Transverse colon (tissue), 4 donors: ENCODE measurements around the gene GFPT2. TPM values are rescaled to one million over a fixed set of nuclear protein-coding genes. Genes with fewer than 3 reads are reported as not detected.

Experiments used
- DNase-seq: peaks from one replicate; pipeline ENCODE4 v3.0.0-alpha.2; 2019
- H3K27ac ChIP-seq, 4 donors: fragments of 200-600 bp; sonication (generic); 2 replicates each; pipeline ENCODE4 v1.5.1; 2016 to 2018; ENCODE audit warnings: inconsistent platforms in 4 of 4
- H3K27me3 ChIP-seq: fragments of 200-600 bp; sonication (generic); 2 replicates; pipeline ENCODE4 v1.5.1; 2017; ENCODE audit warnings: inconsistent platforms
- H3K36me3 ChIP-seq, 4 donors: fragments of 200-600 bp; sonication (generic); 2 replicates each; pipeline ENCODE4 v1.5.1; 2017 to 2019; ENCODE audit warnings: inconsistent platforms in 4 of 4
- H3K4me1 ChIP-seq, 4 donors: fragments of 200-600 bp; sonication (generic); 2 replicates each; pipeline ENCODE4 v1.5.1; 2017 to 2020; ENCODE audit warnings: inconsistent platforms in 4 of 4
- H3K4me3 ChIP-seq, 4 donors: fragments of 200-600 bp; sonication (generic); 1 replicate in 1 of 4; 2 replicates in 3 of 4; pipeline versions ENCODE4 v1.5.1 to v1.6.1; 2017 to 2019; ENCODE audit warnings: inconsistent platforms in 4 of 4
- H3K9me3 ChIP-seq, 2 donors: fragments of 200-600 bp; sonication (generic); 2 replicates each; pipeline ENCODE4 v1.5.1; 2017 to 2019; ENCODE audit warnings: inconsistent platforms in 2 of 2
- EP300 ChIP-seq: sonication (generic); formaldehyde crosslinking; IDR thresholded peaks from one replicate; pipeline ENCODE4 v1.6.1; 2017; ENCODE audit warnings: antibody characterized with exemption, low read depth
- POLR2A ChIP-seq: fragments of 450-650 bp; IDR thresholded peaks from one replicate; pipeline ENCODE4 v1.6.1; 2016; ENCODE audit warnings: antibody characterized with exemption, mild to moderate bottlenecking, moderate library complexity
- POLR2AphosphoS5 ChIP-seq, 3 donors: sonication (generic); formaldehyde crosslinking; IDR thresholded peaks; one replicate each; pipeline ENCODE4 v1.6.1; 2016; ENCODE audit warnings: antibody characterized with exemption in 3 of 3
- WGBS, 2 donors: methylation state at CpG; one replicate each; pipeline ENCODE4 v1.1.5; 2018; ENCODE audit warnings: low coverage in 1 of 2; 5-methylcytosine and 5-hydroxymethylcytosine counted together
- in situ Hi-C, 4 donors: fragments of 200-750 bp; cut with MboI; loops; one replicate each; pipeline versions ENCODE4 v1.15.0 to v1.15.1; 2017; ENCODE audit warnings: low sequenced_read_pairs in 3 of 4, low pct_ligation_motif_present in 1 of 4, low pct_unique_long_range_greater_than_20kb in 1 of 4
- intact Hi-C: fragments of 100-400 bp; cut with DNase I; formaldehyde crosslinking; loops from one replicate; pipeline ENCODE4 v1.15.1; 2023; ENCODE audit warnings: low total_unique reads
- total RNA-seq, 4 donors: library from RNA; depleted of rRNA; stranded (reverse); fragments of >200 nt; gene quantifications; one replicate each; pipeline ENCODE4 v1.1.0, GENCODE V29; 2016
- TF ChIP-seq, protein P1 (sequence below), 5 experiments: fragments of 200-600 bp in 3 of 5; fragments of 450-650 bp in 2 of 5; sonication (generic) in 3 of 5; IDR thresholded peaks; 1 replicate in 2 of 5; 2 replicates in 3 of 5; pipeline ENCODE4 v1.5.1; 2016 to 2017; ENCODE audit warnings: antibody characterized with exemption in 5 of 5, inconsistent platforms in 3 of 5, mild to moderate bottlenecking in 2 of 5, moderate library complexity in 1 of 5

GFPT2 gene
- total RNA-seq, 4 donors from 2014 or later, result 5.9 to 47.4 (median 11.2) TPM

DNA sequence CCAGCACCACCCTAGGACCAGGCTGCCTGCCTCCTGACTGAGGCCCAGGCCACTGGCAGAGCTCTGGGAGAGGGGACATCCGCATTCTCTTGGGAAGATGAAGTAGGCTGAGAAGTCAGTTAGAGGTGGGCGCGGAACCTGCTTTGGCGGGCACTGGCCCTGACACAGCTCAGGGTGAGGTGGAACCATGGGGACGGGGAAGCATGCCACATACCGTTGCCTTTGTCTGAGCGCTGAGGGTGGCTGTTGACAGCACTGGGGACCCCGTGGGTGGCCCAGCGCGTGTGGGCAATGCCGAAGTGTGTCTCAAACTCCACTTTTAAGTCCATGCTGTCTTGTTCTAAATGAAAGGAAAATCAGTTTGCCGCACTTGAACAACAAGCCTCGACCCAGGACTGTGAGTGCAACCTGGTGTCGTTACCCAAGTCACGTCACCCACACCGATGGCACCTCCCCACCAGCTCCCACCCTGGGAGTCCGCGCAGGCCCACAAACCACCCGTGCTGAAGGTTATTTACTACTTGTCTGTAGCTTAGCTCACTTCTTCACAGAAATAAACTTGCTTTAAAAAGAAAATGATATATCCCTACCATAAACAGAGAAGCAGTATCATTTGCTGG lies 17.4 kb downstream of the GFPT2 start:
- no peaks in the 10 kb centered on the region for H3K4me1 ChIP-seq
- intact Hi-C loops, result no loop called here
- TF ChIP-seq POLR2A (no peak), EP300 (no peak), POLR2AphosphoS5 (IDR thresholded peaks at IDR 0.05) (no peak)
- TF ChIP-seq, protein P1, sequence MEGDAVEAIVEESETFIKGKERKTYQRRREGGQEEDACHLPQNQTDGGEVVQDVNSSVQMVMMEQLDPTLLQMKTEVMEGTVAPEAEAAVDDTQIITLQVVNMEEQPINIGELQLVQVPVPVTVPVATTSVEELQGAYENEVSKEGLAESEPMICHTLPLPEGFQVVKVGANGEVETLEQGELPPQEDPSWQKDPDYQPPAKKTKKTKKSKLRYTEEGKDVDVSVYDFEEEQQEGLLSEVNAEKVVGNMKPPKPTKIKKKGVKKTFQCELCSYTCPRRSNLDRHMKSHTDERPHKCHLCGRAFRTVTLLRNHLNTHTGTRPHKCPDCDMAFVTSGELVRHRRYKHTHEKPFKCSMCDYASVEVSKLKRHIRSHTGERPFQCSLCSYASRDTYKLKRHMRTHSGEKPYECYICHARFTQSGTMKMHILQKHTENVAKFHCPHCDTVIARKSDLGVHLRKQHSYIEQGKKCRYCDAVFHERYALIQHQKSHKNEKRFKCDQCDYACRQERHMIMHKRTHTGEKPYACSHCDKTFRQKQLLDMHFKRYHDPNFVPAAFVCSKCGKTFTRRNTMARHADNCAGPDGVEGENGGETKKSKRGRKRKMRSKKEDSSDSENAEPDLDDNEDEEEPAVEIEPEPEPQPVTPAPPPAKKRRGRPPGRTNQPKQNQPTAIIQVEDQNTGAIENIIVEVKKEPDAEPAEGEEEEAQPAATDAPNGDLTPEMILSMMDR (IDR thresholded peaks at IDR 0.05), result no peak
- peaks cover 10% of the 10 kb centered on the region for H3K27me3 ChIP-seq
- no peak overlapping the region for H3K4me3 ChIP-seq
- 94% methylated on average over 19 of the region's 19 CpGs; no CpG with 5 or more reads in 1 of the 2 donors for WGBS, 2 donors
- H3K36me3 ChIP-seq, result no peaks in the 10 kb centered on the region
- in situ Hi-C loops, result no loop called here
- DNase-seq, result no peak
- no peaks in the 10 kb centered on the region for H3K9me3 ChIP-seq
- H3K27ac ChIP-seq, result no peak overlapping the region

DNA sequence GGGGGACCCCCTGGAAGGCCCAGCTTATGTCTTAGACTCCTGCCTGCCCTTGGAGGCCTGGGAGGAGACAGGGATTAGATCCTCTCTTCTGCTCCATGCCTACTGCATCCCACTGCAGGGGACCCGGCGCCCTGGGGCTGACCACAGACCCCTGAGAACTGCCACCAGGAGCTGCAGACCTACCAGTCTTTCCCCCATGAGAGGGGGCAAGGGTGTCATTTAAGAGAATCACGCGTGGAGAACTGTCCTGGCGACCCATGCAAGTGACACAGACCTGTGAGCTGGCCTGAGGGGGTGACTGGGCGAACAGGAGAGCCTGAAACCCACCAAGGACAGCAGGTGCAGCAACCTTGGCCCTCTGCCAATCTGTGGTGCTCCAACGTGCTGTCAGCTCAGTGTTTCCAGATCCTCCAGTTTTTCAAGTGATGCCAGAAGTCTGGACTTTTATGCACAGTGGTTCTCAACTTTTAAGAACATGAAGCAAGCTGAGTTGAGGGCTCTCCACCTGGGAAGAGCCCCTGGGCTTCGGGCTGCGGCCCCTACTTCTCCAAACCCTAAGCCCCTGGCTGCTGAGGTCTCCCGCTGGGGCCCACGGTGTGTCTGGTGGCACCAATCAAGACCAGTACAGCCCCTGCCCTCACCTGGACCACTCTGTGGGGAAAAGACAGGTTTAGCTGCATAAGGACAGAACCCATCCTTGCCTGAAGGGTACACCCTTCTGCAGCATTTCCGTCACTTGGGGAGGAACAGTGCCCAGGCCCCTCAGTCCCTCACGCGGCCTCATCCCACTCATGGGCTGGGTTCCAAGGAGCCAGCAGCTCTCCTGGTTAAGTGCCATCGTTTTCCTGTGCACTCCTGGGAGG lies 18.2 kb downstream of the GFPT2 start:
- no peaks in the 10 kb centered on the region for H3K9me3 ChIP-seq
- WGBS, 2 donors, result 76 to 80% methylated on average over 1 to 15 of the region's 15 CpGs
- in situ Hi-C loops, result no loop called here
- no peaks in the 10 kb centered on the region for H3K4me1 ChIP-seq
- intact Hi-C loops, result no loop called here
- TF ChIP-seq POLR2AphosphoS5 (IDR thresholded peaks at IDR 0.05), result no peak
- TF ChIP-seq EP300, result no peak
- TF ChIP-seq POLR2A, result no peak
- TF ChIP-seq, protein P1 (IDR thresholded peaks at IDR 0.05), result no peak
- no peak for DNase-seq
- H3K27me3 ChIP-seq, result peaks cover 10% of the 10 kb centered on the region
- no peak overlapping the region for H3K4me3 ChIP-seq
- no peak overlapping the region for H3K27ac ChIP-seq
- H3K36me3 ChIP-seq, result no peaks in the 10 kb centered on the region

DNA sequence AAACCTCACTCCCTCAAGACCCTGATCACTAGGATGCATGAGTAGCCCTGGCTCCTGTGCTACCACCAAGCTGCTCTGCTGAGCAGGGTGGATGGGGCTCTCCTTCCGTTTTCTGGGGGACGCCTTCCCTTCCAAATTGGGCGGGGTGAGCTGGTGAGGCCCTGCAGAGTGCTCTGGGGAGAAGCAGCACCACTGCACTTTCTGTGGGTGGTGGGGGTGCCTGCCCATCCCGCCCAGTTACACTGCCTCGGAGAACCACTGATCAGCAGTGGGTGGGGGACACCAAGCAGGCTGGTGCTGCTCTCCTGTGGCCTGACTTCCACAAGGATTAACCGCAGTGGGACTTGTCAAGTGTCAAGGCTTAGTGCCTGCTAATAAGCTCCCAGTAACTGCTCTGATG lies 19.0 kb downstream of the GFPT2 start:
- peaks cover 10% of the 10 kb centered on the region for H3K27me3 ChIP-seq
- no peaks in the 10 kb centered on the region for H3K4me1 ChIP-seq
- no peaks in the 10 kb centered on the region for H3K9me3 ChIP-seq
- WGBS, 2 donors, result 92% methylated on average over 6 of the region's 6 CpGs; no CpG with 5 or more reads in 1 of the 2 donors
- in situ Hi-C loops, result no loop called here
- no peak overlapping the region for H3K4me3 ChIP-seq
- intact Hi-C loops, result no loop called here
- DNase-seq, result no peak
- TF ChIP-seq EP300, result no peak
- H3K36me3 ChIP-seq, result no peaks in the 10 kb centered on the region
- no peak overlapping the region for H3K27ac ChIP-seq

DNA sequence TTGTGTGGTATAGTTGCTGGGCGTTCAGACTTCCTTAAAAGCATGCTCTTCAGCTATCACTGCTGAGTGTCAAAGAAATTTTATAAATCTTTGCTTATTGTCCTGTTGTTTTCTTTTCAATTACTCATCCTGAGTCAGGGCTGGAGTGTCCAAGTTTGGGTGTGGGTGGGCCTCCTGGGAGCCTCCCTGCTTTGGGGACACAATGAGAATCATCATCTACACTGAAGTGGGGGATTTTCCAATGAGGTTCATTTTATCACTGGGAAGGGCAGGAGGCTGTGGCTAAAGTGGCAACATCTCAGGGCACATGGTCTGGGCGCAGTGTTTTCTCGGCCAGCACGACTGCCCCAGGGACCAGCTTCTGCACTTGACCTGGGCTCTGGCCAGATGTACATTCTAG lies 19.5 kb downstream of the GFPT2 start:
- 50 to 65% methylated on average over 1 to 4 of the region's 4 CpGs for WGBS, 2 donors
- intact Hi-C loops, result no loop called here

More for the DNA sequence above, 19.5 kb downstream of the GFPT2 start:
- H3K27me3 ChIP-seq, result peaks cover 10% of the 10 kb centered on the region
- no peaks in the 10 kb centered on the region for H3K36me3 ChIP-seq
- in situ Hi-C loops, result no loop called here
- no peaks in the 10 kb centered on the region for H3K4me1 ChIP-seq
- no peaks in the 10 kb centered on the region for H3K9me3 ChIP-seq
- no peak overlapping the region for H3K27ac ChIP-seq
- no peak for DNase-seq
- TF ChIP-seq, protein P1 (IDR thresholded peaks at IDR 0.05), result no peak
- TF ChIP-seq EP300 (no peak), POLR2AphosphoS5 (IDR thresholded peaks at IDR 0.05) (no peak), POLR2A (no peak)
- H3K4me3 ChIP-seq, result no peak overlapping the region
